Epithelial cell of proximal tubule (primary cell): Measurements from ENCODE around the gene STX11. TPM values are rescaled to one million over a fixed set of nuclear protein-coding genes. Genes with fewer than 3 reads are reported as not detected.

Experiments
- DNase-seq: peaks from one replicate; pipeline ENCODE4 v3.0.0-alpha.2; 2011; ENCODE audit warnings: low read depth
- H3K4me3 ChIP-seq: 2 replicates; pipeline ENCODE4 v1.5.1; 2011; ENCODE audit warnings: low read depth, mild to moderate bottlenecking, low read length
- total RNA-seq: library from RNA; depleted of rRNA; stranded (reverse); fragments of >200 nt; gene quantifications from 2 replicates; pipeline ENCODE4 v1.2.3, GENCODE V29; 2015
- TF ChIP-seq, protein P1 (sequence below): conservative IDR thresholded peaks from 2 replicates; pipeline ENCODE4 v1.5.1; 2012; ENCODE audit warnings: low read depth, mild to moderate bottlenecking, low read length

The STX11 gene
- total RNA-seq, 1 donor from 2014 or later: 0.52 TPM

DNA sequence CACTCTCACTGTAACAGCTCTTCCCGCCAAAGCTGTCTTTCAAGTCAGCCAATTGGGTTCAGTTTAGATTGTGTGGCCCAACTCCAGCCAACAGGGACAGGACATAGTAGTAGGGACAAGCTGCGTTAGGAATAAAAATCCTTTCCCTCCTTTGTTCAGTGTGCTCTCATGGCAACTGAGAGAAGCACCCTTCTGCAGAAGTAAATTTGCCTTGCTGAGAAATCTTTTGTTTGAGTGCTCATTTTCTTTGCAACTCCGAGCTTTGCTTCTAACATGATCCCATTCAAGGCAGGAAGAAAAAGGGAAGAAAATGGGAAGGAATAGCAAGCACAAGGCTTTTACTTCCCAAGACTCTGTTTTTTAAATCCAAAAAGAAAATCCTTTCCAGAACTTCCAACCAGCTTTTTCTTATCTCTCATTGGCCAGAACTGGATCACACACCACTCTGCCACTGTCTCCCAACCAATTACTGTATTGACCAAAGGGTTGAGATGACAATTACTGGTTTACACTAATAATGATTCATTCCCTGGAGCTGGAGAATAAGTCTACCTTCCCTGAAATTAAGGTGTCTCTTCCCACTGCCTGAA, 52.7 kb downstream of the STX11 start:
- TF ChIP-seq, protein P1, sequence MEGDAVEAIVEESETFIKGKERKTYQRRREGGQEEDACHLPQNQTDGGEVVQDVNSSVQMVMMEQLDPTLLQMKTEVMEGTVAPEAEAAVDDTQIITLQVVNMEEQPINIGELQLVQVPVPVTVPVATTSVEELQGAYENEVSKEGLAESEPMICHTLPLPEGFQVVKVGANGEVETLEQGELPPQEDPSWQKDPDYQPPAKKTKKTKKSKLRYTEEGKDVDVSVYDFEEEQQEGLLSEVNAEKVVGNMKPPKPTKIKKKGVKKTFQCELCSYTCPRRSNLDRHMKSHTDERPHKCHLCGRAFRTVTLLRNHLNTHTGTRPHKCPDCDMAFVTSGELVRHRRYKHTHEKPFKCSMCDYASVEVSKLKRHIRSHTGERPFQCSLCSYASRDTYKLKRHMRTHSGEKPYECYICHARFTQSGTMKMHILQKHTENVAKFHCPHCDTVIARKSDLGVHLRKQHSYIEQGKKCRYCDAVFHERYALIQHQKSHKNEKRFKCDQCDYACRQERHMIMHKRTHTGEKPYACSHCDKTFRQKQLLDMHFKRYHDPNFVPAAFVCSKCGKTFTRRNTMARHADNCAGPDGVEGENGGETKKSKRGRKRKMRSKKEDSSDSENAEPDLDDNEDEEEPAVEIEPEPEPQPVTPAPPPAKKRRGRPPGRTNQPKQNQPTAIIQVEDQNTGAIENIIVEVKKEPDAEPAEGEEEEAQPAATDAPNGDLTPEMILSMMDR: no peak
- DNase-seq: no peak
- H3K4me3 ChIP-seq: no peak overlapping the region

GRCh38 chr6:144211160-144211559, 60.8 kb downstream of the STX11 start:
- no peak overlapping the region for H3K4me3 ChIP-seq
- TF ChIP-seq, protein P1: no peak
- DNase-seq: no peak

- TF ChIP-seq, protein P1: no peak
- DNase-seq: no peak
- H3K4me3 ChIP-seq: no peak overlapping the region
These were observed 63.0 kb downstream of the STX11 start for GRCh38 chr6:144213315-144213714.

DNA sequence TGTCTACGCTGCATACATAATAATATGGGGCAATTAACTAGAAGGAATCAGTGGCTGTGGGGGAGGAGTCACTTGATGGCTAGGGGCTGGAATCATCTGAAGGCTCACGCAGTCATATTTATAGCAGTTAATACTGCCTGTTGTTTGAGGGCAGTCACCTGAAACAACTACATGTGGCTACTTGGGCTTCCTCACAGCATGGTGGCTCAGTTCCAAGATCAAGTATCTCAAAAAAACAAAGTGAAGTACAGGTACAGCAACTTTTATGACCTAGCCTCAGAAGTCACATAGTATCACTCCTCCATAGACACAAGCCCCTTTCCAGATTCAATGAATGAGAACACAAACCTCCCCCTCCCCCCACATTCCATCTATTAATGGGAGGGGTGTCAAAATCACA, 63.7 kb downstream of the STX11 start:
- DNase-seq: no peak
- TF ChIP-seq, protein P1: no peak
- H3K4me3 ChIP-seq: no peak overlapping the region

DNA sequence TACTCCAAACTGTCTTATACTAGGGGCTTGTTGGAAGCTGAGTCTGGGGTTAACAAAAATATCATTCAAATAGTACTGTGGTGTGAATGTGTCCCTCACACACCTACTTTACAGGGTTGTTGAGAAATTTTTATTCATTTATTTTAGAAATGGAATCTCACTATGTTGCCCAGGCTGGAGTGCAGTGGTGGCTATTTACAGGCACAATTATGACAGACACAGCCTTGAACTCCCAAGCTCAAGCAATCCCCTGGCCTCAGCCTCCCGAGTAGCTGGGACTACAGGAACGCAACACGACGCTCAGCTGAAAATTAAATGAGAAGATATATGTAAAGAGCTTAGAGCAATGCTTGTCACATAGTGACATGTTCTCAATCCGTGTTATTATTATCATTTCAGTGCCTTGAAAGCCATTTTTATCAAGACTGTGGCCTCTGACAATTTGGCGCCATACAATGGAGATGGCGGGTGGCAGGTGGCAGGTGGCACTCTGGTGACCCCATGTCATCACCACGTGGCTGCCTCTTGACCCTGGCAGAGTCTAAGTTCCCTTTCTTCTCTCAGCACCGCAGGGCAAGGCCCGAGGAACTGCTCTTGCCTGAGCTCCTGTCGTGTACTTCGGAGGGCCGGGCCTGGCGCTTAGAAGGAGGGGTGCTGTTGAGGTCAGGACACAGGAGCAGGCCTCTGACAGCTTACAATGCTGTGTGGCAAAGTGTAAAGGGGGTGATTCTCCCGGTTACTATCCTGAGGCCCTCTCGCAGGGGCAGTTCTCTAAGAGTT, 64.5 kb downstream of the STX11 start:
- TF ChIP-seq, protein P1: no peak
- DNase-seq: no peak
- H3K4me3 ChIP-seq: no peak overlapping the region

- peak overlapping the region; percentile 81 for H3K4me3 ChIP-seq
- DNase-seq: no peak
- TF ChIP-seq, protein P1: no peak
These were observed 65.2 kb downstream of the STX11 start for GRCh38 chr6:144215402-144215931.
